ENCODE data around the gene C22orf15.

- peak in 4 of 6 experiments; percentile 9 to 46 (median 40) for TF ChIP-seq CTCF (IDR thresholded peaks at IDR 0.05)
- peak; percentile 58 to 60 for TF ChIP-seq POLR2A (IDR thresholded peaks at IDR 0.05)
These were observed 11.9 kb upstream of the C22orf15 start, which contains the start of gene ZNF70 for GRCh38 chr22:23750714-23751440.
